GM18519 (cell line): ENCODE data around the gene NFKBIE.
"Not testable (repeated sequence)": the region's sequence is repeated elsewhere in the genome, so short reads cannot be mapped to it uniquely, and the experiment has no call there.

Source experiments
- ATAC-seq: cut with Tn5 transposase; IDR thresholded peaks from one replicate; pipeline ENCODE4 v1.9.1; 2021; ENCODE audit warnings: mild to moderate bottlenecking, moderate library complexity; ENCODE audit not compliant: unreplicated experiment, low FRiP score

The NFKBIE gene, protein sequence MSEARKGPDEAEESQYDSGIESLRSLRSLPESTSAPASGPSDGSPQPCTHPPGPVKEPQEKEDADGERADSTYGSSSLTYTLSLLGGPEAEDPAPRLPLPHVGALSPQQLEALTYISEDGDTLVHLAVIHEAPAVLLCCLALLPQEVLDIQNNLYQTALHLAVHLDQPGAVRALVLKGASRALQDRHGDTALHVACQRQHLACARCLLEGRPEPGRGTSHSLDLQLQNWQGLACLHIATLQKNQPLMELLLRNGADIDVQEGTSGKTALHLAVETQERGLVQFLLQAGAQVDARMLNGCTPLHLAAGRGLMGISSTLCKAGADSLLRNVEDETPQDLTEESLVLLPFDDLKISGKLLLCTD

DNA sequence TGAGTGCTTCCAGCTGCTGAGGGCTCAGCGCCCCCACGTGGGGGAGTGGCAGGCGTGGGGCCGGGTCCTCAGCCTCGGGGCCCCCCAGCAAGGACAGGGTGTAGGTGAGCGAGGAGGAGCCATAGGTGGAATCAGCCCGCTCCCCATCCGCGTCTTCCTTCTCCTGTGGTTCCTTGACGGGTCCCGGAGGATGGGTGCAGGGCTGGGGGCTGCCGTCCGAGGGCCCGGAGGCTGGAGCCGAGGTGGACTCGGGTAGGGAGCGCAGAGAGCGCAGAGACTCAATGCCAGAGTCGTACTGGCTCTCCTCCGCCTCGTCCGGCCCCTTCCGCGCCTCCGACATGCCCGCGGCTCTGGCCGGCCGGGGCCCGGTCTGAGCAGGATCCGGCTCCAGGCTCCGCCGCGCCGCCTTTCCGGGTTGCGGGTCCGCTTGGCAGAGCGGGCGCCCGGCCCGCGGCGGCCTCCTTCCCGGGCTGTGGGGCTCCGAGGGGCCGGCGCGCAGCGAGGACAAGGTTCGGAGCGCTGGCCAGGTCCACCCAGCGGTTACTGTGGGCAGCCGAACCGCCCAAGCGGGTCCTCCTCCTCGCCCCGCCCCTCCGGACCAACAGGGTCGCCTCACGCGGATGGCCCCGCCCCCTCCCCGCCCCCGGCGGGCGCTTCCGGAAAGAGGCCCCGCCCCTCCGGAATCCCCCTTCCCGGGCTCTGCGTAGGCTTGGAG, at the start of gene NFKBIE:
Gene NFKBIE (minus strand): TSS at position 545 of the 715 bp plus-strand sequence. CDS start 205 bp downstream, at position 340.
- ATAC-seq: no peak

DNA sequence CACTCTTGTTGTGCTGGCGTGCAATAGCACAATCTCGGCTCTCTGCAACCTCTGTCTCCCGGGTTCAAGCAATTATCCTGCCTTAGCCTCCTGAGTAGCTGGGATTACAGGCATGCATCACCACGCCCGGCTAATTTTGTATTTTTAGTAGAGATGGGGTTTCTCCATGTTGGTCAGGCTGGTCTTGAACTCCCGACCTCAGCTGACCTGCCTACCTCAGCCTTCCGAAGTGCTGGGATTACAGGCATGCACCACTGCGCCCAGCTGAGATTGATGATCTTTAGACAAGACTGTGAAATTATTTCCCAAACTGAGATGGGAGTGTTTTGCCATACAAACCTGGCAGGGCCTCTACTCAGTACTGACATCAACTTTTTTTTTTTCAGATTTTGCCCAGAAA, 49.3 kb upstream of the NFKBIE start:
- not testable (repeated sequence) for ATAC-seq

DNA sequence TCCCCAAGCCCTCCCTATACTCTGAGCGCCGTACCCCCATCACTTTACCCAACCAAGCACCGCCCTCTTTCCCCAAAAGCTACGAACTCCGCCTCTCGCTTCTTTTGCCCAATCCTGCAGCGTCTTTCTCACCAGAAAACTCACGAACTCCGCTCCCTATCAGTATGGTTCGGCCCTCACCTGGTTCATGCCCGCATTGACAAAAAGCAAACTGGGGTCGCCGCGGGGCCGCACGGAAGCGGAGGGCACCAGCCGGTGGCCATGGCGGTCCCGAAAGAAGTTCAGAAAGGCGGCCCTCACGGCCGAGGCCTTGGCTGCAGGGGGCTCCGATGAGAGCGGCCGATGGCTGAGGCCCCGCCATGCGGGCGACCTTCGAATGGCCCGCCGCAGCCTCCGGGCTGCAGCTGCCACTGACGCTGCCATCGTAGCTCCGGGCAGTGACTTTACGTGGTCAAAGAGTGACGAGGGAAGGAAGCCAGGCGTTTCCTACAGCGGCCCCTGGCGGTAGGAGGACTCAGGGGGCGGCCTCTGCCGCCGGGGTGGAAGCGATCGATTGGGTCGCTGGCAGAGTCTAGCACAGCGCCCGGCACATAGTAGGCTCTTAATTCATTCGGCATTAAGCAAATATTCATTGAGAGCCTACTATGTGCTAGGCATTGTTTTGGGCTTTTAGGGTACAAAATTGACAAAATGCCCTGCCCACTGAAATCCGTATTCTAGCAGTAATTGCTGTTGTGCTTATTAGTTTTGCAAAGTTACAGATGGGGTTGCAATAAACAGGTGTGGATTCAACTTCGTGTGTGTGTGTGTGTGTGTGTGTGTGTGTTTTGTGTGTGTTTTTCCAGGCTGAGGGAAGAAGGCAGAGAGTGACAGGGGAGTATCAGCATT, 47.8 kb upstream of the NFKBIE start, which contains the start of gene AARS2:
Gene AARS2 (minus strand): TSS at position 447 of the 888 bp plus-strand sequence. CDS start 24 bp downstream, at position 423.
- ATAC-seq: peak; percentile 80

DNA sequence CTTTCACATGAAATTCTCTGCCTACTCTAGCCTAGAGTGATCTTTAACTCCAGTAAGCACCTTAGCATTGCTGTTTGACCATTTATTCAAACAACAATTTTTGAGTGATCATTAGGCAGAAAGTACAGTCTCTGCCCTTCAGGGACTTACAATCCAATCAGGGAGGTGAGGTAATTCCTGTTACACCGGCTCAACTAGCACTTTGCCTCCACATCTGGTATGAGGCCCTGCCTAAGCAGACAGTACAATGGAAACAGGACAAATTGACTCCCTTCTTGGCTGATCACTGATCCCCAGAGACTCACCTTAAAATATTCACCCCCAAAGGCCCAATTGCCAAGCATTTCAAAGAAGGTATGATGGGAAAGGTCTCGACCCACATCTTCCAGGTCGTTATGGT, 46.4 kb upstream of the NFKBIE start:
- ATAC-seq: no peak

DNA sequence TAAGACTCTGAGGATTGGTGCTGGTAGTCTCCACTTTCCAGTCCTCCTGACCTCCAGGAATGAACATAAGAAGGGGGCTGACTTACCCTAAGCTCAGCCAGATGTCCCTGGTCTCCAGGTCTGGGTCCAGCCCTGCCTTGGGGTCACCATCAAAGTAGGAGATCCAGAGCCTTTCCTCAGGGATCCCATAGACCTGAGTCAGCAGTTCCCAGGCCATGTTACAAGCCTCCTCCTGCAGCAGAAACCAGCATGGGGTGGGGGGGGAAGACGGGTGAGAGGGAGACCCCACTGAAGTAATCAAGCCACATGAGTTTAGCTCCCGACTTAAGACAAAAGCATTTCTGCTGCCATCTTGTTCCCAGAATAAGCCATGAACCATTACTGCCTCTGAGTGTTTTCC, 46.0 kb upstream of the NFKBIE start:
- ATAC-seq: no peak

DNA sequence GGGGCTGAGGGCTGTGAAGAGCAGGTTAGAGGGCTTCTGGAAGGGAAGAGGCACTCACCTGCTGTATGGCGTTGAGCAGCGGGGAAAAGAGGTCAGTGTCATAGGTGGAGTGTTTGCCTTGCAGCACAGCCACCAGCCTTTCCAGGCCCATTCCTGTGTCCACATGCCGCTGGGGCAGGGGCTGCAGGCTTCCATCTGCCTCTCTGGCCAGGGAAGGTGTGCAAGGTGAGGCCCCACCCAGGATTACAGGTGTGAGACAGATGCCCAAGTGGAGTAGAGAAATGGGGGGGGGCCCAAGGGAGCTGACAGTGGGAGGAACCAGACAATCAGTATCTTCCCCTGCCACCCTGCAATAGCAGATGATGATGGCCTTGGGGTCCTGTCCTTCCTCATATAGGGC, 44.9 kb upstream of the NFKBIE start:
- ATAC-seq: no peak

DNA sequence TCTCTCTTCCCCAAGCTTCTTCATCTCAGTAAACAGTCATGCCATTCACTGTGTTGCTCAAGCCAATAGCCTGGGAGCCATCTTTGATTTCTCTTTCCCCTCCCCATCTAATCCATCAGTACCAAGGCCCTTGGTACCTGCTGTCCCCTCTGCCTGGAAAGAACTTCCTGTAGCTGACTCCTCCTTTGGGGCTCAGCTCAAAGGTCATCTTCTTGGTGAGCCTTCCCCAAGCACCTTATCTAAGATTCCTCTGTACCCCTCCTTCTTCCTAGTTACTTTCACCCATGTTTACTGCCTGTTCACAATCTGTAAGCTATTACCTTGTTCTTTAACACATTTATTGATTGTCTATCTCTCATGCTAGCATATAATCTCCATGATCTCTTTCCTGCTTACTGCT, 44.3 kb upstream of the NFKBIE start:
- ATAC-seq: no peak

DNA sequence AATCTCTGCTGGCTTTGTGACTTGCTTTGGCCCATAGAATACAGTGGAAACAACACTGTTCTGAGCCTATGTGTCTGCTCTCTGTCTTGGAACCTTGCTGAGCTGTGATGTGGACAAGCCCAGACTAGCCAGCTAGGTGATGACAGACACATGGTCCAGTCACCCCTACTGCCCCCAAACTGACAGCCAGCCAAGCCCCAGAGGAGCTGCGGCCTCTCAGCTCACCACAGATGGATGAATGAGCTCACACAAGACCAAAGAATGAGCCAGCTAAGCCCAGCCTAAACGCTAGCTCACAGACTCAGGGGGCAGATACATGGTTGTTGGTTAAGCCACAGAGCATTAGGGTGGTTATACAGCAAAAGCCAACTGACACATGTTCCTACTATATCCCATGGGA, 43.7 kb upstream of the NFKBIE start:
- ATAC-seq: no peak

DNA sequence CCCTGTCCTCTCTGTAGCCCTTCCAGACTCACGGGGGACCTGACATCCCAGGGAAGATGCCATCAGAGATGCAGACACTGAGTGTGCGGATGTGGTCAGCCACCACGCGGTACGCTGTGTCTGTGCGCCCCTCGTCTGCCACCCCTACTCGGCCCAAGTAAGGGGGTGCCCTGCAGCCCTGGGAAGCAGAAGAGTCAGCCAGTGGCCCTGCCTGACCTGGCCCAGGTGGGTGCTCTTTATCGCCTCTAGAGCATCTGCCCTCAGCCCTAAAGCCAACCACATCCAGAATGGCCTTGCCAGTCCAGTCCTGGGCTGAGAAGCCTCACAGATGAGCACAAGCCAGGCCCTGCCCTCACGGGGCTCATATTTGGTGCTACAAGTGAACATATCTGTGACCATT, 41.9 kb upstream of the NFKBIE start:
- no peak for ATAC-seq

DNA sequence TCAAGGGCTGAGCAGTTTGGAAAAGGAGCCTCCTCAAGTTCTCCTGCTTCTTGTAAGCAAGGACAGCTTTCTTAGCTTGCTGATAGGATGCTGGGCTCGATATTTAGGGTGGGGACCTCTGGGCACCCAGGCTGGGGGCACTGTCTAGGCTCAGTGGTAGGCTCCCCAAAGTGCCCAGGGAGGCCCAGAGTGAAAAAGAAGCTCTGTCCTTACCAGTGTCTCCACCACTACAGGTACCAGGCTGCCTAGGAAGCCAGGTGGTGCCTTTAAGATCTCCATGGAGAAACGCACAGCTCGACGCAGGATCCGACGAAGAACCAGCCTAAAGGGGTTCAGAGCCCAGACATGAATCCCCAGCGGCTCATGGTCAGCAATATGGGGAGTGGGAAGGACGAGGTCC, 41.4 kb upstream of the NFKBIE start:
- ATAC-seq: no peak

DNA sequence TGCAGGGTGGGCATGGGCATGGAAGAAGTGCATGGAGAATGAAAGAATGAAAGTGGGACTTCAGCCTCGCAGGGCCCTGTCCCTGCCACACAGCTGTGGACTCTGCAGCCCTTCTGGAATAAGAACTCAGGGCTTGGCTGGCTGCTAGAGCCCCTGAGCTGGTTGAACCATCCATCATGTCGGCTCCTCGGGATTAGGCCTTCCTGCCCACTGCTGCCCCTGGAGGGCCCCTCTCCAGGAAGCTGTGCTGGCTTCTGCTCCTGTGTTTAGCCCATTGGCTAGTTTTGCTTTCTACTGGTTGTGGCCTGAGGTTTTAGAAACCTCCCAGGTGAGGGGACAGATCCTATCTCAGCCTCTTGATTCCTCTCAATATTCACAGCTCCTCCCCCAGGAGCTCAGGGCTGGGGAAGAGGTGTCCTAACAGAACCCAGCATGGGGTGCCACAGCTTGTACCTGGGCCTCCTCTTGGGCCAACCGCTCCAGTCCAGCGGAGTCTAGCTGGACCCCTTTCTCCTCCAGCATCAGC, 39.9 kb upstream of the NFKBIE start:
- no peak for ATAC-seq

DNA sequence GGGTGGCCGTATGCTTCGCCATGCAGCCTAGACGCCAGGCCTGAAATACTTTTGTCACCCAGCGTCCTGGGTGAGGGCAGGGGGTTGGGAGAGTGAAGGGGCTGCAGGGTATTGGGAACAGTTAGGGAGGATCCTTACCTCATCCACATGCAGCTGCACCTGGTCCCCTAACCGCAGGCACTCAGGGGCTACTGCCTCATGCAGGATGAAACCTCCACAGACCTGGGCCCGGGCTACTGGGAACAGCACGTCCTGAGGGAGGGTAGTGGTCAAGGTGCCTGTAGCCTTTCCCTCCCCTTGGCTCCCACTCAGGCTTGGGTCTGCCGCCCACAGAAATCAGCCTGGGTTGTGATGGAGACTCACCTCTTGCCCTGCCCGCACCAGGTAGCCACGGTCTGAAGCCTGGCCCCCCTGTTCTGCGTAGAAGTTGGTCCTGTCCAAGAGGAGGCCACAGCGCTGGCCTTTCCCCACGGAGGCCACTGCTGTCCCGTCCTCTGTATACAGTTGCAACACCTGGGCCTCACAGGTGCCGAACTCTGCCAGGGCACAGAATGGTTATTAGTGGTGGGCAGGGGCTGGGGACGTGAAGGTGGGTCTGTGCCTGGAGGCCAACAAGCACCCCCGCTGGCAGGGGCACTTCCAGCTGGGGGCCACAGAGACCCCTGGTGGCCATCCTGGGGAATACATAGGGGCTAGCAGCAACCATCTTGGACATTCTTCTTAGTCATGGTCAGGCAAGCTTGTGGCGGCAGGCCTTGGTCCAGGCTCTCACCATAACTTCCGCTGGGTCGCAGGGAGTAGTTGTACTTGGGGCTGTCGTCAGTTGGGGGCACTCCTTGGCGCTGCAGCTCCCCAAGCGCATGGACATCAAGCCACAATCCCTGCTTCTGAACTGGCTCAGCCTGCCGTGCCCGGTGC, 39.2 kb upstream of the NFKBIE start:
- no peak for ATAC-seq

DNA sequence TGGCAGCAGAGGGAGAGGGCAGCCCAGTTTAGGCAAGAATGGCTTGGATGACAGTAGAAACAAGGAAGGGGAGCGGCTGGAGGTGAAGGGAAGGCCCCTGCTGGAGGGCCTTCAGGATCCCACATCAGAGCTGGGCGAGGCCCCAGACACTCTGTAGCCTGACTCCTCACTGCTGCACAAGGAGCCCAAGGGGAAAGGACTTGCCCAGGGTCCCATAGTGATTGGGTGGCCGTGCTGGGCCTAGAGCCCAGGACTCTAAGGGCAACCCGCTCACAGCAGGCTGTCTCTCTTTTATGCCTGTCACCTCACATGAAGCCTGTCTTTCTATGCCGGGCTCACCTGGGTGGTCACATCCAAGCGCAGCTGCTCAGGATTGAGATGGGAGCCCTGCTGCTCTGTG, 38.5 kb upstream of the NFKBIE start:
- ATAC-seq: no peak

DNA sequence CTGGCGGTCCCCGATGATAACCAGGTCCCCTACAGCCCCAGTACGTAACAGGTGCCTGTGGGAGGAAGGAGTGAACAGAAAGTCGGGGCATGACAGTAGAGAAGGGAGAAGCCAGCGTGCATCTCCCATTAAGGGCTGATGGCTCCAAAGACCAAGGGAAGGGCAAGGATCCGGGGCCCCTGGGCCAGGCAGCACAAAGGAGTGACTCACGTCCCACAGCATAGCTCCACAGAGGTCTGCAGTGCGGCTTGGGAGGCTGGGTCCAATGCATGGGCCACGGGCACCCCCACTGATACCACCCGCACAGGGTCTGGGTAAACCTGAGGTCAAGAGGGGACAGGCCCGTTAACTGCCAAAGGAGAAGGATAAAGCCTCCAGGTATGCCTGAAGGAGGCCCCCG, 37.5 kb upstream of the NFKBIE start:
- ATAC-seq: no peak

DNA sequence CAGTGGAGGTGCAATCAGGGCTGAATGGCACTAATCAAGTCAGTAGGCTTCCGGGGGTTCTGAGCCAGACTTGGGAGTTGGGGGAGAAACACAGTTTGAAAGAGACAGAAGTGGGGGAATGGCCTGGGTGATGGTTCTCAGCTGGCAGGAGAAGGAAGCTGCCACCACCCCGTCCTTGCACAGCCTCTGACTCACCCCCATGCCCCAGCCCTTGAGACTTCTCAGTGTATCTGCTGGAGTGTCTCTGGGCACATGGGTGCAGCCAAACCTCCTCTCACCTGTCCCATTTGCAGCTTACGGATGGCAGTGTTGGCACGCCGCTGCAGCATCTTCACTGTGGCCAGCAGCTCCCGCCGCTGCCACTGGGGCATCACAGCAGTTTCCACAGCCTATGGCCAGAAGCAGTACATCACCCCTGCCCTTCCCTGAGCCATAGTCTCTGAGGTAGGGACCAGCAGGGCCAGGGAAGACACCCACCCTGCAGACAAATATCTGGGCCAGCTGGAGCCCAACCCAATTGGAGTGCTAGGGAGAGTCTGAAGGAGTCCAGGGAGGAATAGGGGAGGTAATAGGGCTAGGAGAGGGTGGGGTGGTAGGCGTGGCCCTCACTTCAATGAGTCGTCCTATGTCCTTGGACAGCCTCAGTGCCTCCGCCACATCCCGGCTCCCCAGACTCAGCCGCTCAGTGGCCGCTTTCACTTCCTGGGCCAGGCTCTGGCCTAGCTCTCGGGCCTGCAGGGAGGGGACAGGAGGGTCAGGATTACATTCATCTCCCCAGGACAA, 36.6 kb upstream of the NFKBIE start:
- no peak for ATAC-seq

DNA sequence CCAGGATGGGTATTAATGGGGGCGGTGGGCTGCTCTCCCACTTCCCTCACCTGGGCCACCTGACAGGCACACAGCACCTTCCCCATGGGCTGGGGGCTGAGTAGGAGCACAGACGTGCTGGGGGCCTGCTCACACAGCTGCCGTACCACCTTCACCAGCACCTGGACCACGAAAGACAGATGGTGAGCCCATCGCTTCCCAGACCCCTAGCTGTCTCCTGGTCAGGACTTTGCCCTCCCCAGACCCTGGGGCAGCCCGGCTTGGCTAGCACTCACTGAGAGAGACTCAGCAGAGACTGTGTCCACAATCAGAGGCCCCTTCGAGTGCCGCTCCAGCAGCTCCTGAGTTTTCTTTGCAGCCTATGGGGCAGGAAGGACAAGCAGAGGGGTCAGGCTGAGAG, 35.8 kb upstream of the NFKBIE start:
- ATAC-seq: no peak

DNA sequence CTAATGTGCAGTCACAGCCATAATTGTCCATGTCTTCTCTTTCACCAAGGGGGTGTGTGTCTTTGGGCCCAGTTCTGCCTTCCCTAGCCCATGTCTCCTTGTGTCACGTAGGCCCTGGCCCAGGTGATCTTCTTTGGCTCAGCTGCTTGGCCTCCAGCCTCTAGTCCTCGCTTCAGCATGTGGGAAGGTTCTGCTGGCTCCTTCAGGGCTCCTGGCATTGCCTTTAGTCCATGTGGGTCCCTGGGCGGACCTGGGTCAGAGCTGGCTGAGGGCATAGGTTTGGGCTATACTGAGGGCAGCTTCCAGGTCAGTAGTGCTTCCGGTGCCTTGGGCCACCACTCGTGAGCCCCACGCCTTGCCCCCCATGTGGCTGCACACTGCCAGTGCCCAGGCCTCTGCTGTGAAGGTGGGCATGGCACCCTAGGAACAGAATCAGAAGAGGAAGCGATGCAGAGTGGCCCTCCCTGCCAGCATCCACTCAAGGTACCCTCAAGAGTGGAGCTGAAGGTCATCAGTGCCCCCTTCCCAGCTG, 35.0 kb upstream of the NFKBIE start:
- no peak for ATAC-seq

DNA sequence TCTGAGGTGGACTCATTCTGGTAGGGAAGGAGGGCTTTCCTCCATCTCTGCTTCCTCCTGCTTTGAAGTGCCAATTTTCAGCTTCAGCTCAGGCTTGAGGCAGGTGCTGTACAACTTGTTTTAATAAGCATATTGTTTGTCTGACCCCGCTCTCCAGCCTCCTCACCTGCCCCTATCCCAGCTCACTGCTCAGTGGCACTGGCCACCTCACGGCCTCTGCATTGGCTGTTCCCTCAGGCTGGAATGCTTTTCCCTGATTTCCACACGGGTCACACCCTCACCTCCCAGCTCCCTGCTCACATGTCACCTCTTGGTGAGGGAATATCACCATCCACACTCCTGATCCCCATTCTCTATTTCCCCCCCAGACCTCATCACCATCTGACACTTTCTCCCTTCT, 33.5 kb upstream of the NFKBIE start:
- no peak for ATAC-seq
